ENCODE data around the gene PRKCI.
A peak's percentile ranks its signal among the peaks of the same experiment; 100 is the strongest.

Gene PRKCI

GRCh38 chr3:170306015-170306414, 83.8 kb downstream of the PRKCI start:
- TF ChIP-seq CTCF (IDR thresholded peaks at IDR 0.05; ENCODE audit: low read depth, low read length): no peak
- Histone ChIP-seq H3K27ac (no peak overlapping the region), H3K36me3 (no peaks in the 10 kb centered on the region; the same call in 1 of the 2 replicates), H3K9me3 (ENCODE audit: severe bottlenecking) (no peaks in the 10 kb centered on the region), H3K27me3 (ENCODE audit: insufficient read depth, low read depth, severe bottlenecking) (no peaks in the 10 kb centered on the region), H3K4me3 (ENCODE audit: low read depth, low read length) (no peak overlapping the region)
- DNase-seq: no peak

GRCh38 chr3:170307671-170308405, 85.6 kb downstream of the PRKCI start:
- no peak for TF ChIP-seq CTCF (IDR thresholded peaks at IDR 0.05; ENCODE audit: low read depth, low read length)
- peak; percentile 67 for DNase-seq
- peak overlapping the region; percentile 76 for H3K27ac ChIP-seq

GRCh38 chr3:170309046-170309445, 86.8 kb downstream of the PRKCI start:
- no peaks in the 10 kb centered on the region for H3K36me3 ChIP-seq
- H3K27ac ChIP-seq: no peak overlapping the region
- no peaks in the 10 kb centered on the region for H3K27me3 ChIP-seq (ENCODE audit: insufficient read depth, low read depth, severe bottlenecking)
- no peaks in the 10 kb centered on the region for H3K9me3 ChIP-seq (ENCODE audit: severe bottlenecking)
- TF ChIP-seq CTCF (IDR thresholded peaks at IDR 0.05; ENCODE audit: low read depth, low read length): no peak
- no peak overlapping the region for H3K4me3 ChIP-seq (ENCODE audit: low read depth, low read length)
- no peak for DNase-seq

More at GRCh38 chr3:170307671-170308405, 85.6 kb downstream of the PRKCI start:
- H3K36me3 ChIP-seq: no peaks in the 10 kb centered on the region
- no peaks in the 10 kb centered on the region for H3K9me3 ChIP-seq (ENCODE audit: severe bottlenecking)
- no peak overlapping the region for H3K4me3 ChIP-seq (ENCODE audit: low read depth, low read length)
- H3K27me3 ChIP-seq (ENCODE audit: insufficient read depth, low read depth, severe bottlenecking): no peaks in the 10 kb centered on the region

DNA sequence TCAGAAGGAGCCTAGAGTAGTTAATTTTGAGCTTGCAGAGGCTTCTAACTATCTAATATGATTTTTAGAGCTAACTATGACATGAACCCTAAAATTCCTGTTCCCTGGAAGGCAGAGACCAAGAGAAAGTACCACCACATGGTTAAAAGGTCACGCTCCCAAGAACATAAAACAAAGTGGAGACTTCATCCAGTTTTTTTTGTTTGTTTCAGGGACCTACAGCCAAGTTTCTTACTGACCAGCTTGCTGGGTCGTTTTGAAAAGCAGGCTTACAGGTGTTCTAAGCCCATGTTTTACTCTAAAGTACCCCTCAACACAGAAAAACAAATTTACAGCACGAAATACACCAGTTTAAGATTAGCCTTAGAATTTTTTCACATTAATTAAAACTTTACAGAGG, 95.7 kb downstream of the PRKCI start:
- Histone ChIP-seq H3K27me3 (ENCODE audit: insufficient read depth, low read depth, severe bottlenecking) (no peaks in the 10 kb centered on the region), H3K9me3 (ENCODE audit: severe bottlenecking) (no peaks in the 10 kb centered on the region), H3K4me3 (ENCODE audit: low read depth, low read length) (no peak overlapping the region), H3K36me3 (no peaks in the 10 kb centered on the region), H3K27ac (no peak overlapping the region)
- no peak for DNase-seq
- no peak for TF ChIP-seq CTCF (IDR thresholded peaks at IDR 0.05; ENCODE audit: low read depth, low read length)

GRCh38 chr3:170320461-170321121, 98.4 kb downstream of the PRKCI start:
- Histone ChIP-seq H3K4me3 (ENCODE audit: low read depth, low read length) (no peak overlapping the region), H3K27me3 (ENCODE audit: insufficient read depth, low read depth, severe bottlenecking) (no peaks in the 10 kb centered on the region), H3K36me3 (no peaks in the 10 kb centered on the region), H3K27ac (no peak overlapping the region), H3K9me3 (ENCODE audit: severe bottlenecking) (no peaks in the 10 kb centered on the region)
- no peak for DNase-seq
- no peak for TF ChIP-seq CTCF (IDR thresholded peaks at IDR 0.05; ENCODE audit: low read depth, low read length)
